Daoy (cell line): ENCODE data around the gene POLR2L. TPM values are rescaled to one million over a fixed set of nuclear protein-coding genes. Genes with fewer than 3 reads are reported as not detected.

Experiments used
- DNase-seq: peaks from one replicate; pipeline ENCODE4 v3.0.0-alpha.2; 2015; ENCODE audit warnings: low read depth
- total RNA-seq: library from RNA; depleted of rRNA; stranded (reverse); fragments of >200 nt; shearing (Covaris generic); gene quantifications from 2 replicates; pipeline ENCODE4 v1.2.3, GENCODE V29; 2014

The POLR2L gene
- total RNA-seq, 1 experiment from 2014 or later = 75.7 TPM

DNA sequence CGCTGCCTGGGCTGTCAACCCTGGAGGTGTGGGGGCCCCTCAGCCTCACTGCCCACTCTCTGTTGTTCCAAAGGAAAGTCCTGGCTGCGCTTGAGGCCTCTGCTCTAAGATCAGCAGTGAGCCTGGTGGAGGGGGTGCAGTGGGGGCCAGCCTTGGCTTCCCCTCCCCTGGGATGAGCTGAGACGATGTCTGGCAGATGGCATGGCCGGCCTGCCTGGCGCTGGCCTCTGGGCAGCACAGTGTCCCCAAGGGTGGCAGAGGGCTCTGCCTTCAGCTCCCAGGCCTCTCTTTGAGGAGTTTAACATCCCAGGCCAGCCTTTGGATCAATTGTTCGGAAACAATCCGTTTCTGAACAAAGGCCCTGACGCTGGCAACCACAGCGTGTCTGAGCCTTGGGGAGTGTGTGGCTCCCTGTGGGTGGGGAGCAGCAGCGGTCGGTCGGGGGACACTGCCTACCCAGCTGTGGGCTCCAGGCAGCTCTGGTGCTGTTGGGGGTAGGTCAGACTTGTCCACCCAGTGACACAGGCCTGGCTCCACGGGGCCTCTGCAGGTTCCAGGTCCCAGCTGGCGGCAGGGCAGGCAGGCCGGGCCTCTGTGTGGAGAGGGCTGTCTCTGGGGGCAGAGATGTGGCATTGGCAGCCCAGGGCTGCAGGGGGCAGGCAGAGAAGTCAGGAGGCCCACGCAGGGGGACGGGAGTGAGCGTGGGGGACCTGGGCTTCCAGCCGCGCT is 12.4 kb upstream of the POLR2L start:
- no peak for DNase-seq

DNA sequence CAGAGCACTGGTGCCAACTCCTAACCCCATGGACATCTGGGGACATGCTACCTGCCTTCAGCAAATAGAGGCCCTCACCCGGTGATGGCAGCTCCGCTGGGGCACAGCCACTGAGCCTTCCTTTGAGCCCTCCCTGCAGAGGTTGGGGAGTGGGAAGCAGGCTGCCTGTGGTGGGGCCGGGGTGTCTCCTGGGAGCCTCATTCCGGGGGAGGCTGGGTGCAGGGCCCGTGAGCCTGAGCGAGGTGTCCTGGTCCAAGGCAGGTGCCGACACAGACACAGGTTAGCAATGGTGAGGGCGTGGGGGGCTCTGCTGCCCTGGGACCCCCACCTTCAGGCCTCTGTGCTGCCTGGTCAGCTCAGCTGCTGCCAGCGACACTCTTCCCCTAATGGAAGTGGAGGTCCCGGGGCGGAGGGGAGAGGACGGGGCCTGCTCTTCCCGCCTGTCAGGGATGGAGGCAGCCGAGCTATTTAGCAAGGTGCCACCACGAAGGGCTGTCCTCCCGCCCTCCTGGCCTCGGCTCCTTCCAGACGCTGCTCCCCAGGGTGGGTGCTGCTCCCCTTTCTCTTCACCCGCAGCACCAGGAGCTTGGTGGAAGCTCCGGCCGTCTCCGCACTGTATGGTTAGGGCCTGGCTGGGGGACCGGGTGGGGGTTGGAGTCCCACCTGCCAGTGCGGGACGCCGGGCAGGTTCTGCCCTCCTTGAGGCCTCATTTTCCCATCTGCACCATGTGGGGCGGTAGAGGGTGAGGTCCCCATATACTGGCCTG is 11.5 kb upstream of the POLR2L start:
- DNase-seq = no peak

DNA sequence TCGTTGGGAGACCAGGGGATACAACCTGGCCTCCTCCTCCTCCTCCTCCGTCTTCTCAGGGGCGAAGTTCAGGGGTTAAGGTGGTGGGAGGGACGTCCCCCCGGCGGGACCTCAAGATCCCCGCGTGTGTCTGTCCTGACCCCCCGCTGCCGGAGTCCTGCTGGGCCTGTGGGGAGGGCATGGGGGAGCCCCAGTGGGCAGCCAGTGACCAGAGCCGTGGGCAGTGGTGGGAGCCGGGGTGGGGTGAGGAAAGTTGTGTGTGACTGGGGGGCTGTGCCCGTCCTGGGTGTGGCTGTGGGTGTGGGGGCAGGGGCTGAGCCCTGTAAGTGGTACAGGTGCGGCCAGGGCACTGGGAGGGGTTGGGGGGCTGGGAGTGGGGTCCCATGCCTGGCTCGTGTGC is 10.4 kb upstream of the POLR2L start:
- no peak for DNase-seq

DNA sequence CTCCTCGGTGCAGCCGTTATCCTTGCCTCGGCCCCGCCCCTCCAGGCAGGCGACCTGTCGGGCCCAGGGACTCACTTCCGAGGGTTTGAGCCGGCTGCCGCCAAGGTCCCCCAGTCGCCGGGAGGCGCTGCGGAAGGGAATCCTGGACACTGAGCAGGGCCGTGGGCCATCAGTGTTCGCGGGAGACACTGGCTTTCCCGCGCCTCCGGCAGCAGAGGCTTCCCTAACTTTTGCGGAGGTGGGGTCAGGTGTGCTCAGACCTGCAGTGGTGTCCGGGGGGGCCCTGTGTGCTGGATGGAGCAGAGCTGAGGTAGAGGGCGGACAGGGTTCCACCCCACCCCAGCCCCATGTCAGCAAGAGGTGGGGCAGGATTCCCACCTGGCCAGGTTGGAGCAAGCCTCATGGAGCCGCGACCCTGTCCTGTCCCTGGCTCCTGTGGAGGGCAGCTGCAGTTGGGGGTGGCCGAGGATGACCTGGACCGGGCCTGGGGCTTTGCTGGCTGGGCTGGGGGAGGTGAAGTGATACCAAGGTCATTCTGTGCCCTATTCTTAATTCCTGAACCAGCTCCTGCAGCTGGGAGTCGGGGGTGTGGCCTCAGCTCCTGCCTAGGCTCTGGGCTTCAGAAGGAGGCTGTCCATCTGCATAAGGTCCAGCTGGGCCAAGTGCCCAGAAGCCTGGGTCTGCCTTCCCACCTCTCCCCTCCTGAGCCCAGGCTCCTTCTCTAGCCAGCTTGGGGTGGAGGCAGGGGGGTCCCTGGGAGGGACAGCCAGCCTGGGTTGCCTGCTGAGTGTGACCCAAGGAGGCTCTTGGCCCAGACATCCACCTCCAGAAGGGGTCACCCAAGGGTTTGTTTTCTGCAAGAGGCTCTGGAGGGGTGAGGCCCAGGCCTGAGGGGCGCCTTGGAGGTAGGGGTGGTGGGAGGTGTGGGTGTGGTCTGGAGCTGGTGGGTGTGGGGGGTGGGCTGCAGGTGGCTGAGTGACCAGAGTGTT is 8.7 kb upstream of the POLR2L start:
- no peak for DNase-seq

DNA sequence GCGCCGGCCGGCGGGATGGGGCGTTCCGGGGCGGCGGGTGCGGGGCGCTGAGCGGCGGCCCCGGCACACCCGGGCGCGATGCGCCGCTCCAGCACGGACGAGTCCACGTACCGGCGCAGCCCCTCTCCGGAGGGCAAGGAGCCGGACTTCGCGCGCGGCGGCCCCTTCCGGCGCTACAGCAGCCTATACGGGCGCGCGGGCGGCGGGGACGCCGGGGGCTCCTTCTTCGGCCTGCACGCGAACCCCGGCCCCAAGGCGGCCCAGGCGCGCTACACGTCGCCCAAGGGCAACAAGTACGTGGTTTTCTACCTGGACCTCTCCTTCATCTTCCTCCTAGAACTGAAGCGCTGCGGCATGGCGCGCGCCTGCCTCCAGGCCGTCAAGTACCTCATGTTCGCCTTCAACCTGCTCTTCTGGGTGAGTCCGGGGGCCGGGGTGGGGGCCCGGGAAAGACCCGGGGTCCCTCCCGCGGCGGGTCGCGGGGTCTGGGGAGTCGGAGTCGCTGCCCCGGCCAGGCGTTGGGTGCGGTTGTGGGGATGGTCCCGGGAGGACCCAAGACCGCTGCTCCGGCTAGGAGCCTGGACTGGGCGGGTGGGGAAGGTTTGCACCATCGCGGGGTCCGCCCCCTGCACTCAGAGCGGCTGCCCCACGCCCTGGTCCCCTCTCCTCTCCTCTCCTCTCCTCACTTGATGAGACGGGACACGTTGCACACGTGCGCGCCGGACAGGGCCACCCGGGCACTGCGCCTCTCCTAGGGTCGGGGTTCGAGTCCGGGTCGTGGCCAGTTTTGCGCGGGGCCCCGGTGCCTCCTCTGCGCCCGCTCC is 7.8 kb upstream of the POLR2L start:
- no peak for DNase-seq

DNA sequence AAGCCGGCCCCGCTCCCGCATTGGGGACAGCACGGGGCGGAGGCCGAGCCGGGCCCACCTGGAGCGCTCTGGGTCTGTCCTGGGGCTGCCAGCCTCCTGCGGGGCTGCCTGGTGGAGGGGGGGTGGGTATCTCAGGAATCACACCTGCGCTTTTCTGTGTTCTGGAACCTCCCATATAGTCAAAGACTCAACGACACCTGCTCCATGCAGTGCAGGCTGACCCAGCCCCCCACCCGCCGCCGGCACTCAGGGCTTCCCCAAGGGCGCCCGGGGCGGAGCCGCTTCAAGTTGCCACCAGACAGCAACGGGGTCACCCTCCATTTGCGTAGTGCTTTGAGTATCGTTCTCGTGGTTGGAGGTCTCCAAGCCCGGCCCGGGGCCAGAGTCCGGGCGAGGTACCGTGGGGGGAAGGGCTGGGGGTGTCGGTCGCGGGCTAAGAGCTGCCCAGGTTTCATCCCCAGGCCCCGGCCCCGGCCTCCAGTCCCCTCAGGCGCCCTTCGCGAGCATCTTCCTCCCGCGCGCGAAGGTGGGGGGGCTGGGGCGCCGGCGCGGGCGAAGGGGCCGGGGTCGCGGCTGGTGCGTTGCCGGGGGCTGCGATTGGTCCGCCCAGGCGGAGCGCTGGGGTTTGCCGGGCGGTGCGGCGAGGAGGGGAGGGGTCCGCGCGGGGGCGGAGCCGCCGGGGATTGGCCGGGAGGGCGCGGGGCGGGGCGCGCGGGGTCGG is 6.9 kb upstream of the POLR2L start:
- DNase-seq = no peak

DNA sequence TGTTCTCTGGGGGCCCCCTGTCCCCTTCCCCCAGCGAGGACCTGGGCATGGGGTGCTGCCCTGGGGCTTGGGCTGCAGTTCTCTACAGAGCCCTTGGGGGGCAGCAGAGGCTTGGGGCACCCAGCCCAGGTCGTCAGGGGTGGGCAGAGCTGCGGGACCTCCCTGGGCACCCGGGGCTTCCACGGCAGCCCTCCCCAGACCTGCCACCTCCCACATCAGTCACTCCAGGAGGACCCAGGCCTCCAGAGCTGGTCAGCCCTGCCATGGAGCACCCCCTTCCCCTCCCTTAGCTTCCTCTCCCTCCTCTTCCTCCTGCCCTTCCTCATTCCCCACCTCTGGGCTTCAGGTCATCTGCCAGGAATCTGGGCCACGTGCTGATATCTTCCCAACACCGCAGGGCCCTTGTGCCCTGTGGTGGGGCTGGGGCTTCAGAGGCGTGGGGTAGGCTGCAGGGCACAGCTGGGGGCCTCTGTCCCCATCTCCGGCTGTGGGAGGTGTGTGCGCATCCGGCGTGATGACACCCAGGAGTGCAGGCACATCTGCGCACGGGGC is 6.1 kb upstream of the POLR2L start:
- DNase-seq = no peak

DNA sequence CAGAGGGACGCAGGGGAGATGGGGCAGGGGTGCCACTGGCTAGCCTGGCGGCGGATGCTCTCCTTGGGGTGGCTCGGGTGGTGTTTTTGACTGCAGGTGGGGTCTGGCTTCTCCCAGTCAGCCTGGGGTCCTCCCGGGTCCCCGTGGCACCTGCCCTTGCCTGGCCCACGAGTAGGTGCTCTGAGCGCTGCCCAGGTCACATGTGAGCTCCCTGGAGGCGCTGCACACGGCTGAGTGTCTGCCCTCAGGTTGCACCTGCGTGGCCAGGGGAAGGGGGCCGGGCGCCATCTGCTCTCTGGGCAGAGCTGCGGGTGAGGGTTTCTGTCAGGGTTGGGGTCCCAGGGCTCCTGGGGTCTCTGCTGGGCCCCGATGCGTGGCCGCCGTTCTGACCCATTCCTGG is 5.5 kb upstream of the POLR2L start:
- DNase-seq = no peak

DNA sequence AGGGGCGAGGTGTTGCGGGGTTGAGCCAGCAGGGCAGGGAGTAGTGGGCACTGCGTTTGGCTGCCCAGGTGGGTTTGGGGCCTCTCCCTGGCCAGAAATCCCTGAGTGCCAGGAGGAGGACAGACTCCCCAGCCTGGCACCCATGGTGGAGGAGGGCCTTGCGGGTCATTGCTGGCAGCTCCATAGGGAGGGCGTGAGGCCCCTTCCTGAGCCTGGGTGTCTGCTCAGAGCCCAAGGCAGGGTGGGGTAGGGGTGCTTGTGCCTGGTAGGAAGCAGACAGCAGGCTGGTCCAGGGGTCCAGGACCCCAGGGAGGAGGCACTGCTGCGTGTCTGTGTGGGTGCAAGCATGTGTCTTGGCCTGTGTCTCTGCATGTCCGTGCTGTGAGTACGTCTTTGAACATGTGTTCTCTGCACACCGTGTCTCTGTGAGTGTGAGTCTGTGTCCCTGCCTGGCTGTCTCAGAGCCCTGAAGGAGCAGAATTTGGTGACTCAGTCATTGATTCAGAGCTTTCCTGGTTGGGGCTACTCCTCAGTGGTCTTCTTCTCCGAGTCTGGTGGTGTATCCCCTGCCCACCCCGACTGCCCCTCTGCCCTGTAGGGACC is 4.3 kb upstream of the POLR2L start:
- DNase-seq = no peak

DNA sequence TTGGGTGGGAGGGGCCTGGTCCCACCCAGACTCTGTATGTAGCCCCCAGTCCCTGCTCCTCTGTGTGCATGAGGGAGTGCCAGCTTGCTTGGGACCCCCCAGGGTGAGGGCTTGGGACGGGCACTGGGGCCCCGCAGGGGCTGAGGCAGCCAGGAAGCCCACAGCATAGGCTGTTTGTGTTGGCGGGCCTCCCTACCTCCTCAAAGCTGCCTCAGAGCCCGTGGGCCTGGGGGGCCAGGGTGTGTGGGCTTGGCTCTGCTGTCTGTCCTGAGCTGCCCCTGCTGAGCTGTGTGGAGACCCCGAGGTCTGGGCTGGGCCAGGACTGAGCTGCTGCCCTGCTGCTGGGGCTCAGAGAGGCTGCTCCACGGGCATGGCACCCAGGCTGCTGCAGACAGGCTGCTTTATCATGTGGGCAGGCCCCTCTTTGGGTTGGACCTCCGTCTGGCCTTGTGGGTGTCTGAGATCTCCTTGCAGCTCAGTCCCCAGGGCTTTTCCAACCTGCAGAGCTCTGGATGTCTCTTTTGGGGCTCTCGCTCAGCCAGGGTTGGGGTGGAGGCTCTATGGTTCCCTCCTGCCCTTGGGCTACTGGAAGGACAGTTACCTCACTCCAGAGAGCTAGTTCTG is 3.7 kb upstream of the POLR2L start:
- DNase-seq = peak; percentile 77

DNA sequence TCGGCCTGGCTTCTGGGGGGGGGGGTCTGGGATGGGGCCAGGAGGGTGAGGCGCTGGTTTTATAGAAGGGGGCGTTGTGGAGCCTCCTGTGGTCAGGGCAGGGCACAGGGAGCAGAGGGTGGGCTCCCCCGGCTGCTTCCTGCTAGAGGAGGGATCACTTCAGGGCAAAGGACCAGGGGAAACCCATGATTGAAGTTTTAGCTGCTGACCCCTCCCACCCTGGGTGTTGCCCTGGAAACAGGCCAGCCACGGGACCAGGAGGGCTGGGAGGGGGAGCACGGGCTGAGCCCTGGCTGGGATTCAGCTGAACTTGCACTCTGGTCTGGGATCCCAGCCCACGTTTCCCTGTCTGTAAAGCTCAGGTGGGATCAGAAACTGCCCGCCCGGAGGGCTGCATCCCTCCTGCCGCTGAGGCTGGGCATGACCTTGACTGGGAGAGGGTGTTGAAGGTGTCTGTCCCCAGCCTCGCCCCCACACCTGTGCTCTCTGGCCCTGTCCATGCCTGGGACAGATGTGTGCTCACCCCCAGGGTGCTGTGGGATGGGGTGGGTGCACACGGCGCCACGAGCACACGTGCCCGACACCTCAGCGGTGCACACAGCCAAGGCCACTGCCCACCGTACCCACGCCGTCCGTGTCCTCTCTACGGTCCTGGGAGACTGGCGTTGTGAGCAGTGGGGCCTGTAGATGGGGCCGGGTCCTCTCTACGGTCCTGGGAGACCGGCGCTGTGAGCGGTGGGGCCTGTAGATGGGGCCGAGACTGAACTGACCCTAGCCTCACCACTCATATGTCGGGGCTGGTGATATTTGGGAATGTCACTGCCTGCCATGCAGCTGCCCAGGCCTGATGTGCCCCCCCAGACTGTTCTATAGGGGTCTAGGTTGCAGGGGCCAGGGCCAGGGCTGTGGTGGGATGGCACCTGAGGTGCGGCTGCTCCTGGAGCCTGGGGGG is 2.6 kb upstream of the POLR2L start:
- DNase-seq = peak; percentile 91

DNA sequence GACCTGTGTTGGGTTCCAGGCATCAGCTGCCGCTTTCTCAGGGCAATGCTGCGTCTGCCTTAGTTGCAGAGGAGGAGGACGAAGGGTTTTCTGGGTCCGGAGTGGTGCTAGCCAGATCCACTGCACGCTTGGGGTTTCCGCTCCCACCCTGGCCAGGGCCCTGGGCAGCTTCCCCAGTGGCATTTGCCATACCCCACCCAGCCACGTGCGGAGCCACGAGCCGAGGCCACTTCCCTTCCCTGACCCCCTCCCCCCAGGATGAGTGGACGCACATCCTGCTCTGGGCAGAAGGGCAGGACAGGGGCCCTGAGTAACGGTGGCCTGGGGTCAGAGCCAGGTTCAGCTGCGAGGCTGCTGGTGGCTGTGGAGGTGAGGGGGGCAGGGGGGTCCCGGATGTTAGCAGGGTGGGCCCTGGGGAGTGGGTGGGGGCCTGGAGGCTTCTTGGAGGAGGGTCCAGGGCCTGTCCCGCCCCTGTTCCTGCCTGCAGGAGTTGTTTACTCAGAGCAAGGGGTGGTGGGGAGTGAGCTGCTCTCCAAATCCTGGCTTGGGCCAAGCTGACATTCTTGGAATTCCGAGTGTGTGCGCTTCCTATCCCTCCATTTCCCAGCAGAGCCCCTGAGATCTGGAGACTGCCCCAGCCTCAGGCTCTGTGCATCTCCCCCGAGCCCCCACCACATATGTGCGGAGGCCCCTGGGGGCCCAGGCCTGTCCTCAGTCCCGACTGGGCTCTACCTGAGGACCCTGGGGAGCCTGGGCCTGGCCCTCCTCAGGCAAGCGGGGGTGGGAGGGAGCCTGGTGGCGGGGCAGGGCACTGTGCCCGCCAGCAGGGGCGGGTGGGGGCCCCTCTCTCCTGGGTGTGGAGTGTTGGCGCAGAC is 1.7 kb upstream of the POLR2L start:
- peak; percentile 92 for DNase-seq

DNA sequence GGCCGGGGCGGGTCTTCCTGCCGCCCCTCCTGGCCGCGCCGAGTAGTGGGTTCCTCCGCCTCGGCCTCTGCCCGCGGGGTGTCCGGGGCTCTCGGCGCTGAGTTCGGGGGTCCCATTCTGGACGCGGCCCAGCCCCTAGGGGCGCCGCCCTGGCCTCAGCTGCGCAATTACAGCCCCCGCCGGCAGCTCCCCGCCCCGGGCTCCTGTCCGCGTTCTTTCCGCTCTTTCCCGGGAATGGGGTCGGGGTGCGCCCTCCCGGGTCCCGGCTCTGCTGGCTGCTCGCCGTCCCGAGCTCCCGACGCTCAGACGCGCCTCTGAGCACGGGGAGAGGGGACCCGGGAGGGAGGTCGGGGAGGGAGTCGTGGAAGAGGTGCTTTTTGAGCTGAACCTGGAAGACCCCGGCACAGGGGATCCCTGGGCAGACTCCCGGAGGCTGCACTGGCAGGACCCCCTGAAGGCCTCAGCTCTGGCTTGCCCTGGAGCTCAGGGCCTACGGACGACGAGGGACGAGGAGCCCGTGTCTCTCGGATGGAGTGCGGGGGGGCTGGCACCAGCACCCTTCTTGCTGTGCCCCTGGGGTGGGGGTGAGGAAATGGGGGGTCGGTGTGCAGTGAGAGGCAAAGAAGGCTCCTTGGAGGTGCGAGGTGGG is 881 bp upstream of the POLR2L start:
- DNase-seq = no peak

DNA sequence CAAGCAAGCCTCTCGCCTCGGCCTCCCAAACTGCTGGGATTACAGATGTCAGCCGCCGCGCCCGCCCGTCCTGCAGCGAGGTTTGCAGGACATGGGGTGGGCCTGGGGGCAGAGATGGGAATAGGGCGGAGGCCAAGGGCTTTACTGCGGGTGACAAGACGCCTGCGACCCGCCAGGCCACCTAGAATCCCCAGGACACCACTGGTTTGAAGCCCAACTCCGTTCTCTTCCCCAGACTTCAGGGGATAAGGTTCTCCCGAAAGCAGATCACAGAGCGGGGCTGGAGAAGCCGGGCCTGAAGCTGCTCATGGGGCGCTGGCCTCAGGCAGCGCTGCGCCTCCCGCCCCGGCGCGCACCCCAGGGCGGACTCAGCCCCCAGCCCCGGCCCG is 354 bp downstream of the POLR2L start:
- DNase-seq = no peak

DNA sequence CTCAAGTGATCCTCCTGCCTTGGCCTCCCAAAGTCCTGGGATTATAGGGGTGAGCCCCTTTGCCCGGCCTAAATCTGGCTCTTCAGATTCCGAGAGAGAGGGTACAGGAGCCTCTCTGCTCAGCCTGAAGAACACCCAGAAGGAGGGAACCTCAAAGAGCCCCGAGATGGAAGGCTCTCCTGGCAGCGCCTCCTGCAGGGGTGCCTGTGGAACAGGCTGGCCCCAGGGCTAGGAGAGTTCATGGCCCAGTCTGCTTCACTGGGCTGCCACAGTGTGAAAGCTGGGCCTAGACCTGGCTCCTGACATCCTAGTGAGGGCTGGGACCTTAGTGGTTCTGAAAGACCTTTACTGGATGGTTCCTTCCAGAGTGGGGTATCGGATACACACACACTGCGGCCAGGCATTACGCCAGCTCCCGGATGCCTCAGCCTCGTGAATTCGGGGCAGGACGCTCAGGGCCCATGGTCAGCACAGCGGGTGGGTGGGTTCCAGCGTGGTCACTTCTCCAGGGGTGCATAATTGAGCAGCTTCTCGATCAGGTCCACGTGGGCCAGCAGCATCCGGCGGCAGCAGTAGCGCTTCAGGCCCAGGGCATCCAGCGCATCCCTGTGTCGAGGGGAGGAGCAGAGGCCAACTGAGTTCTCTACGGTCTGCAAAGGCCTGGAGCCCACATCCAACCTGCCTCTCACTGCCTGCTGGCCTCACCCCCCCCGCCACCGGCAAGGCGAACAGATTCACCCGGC is 2.3 kb downstream of the POLR2L start:
- no peak for DNase-seq

DNA sequence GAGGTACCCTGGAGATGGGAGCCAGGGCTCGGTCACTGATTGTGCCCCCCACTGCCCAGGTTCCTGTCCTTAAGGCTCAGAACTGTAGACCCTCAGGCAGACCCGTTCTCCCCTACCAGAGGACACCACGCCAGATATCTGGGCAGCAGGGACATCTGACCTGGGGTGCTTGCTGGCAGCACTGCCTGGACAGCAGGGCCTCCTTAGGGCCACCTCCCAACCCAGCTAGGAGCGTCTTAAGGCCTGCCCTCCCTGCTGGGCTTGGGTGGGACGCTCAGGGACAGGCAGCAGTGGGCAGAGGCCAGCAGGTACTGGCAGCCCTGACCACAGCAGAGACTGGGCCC is 3.1 kb downstream of the POLR2L start:
- DNase-seq = no peak
